Colonic mucosa (tissue), 4 donors: ENCODE results near the gene HAGH. TPM values are rescaled to one million over a fixed set of nuclear protein-coding genes. Genes with fewer than 3 reads are reported as not detected.

ENCODE experiments used
- DNase-seq: peaks from one replicate; pipeline ENCODE4 v3.0.0-alpha.2; 2020
- H3K27ac ChIP-seq: fragments of 200-600 bp; one replicate; pipeline ENCODE4 v1.8.0; 2021
- H3K27me3 ChIP-seq: fragments of 200-600 bp; one replicate; pipeline ENCODE4 v1.8.0; 2021
- H3K36me3 ChIP-seq: fragments of 200-600 bp; one replicate; pipeline ENCODE4 v1.8.0; 2021
- H3K4me1 ChIP-seq: fragments of 200-600 bp; one replicate; pipeline ENCODE4 v1.8.0; 2021; ENCODE audit warnings: mild to moderate bottlenecking
- H3K4me3 ChIP-seq: fragments of 200-600 bp; one replicate; pipeline ENCODE4 v1.8.0; 2021
- H3K9ac ChIP-seq, 2 donors: one replicate each; pipeline ENCODE4 v1.7.0; 2013; ENCODE audit warnings: control low read depth in 2 of 2, low read depth in 2 of 2, low read length in 2 of 2
- H3K9me3 ChIP-seq: fragments of 200-600 bp; one replicate; pipeline ENCODE4 v1.8.0; 2021
- CTCF ChIP-seq: fragments of 200-600 bp; IDR thresholded peaks from one replicate; pipeline ENCODE4 v1.8.0; 2022; ENCODE audit warnings: antibody characterized with exemption, mild to moderate bottlenecking
- intact Hi-C: fragments of 100-400 bp; cut with DNase I; formaldehyde crosslinking; loops from one replicate; pipeline ENCODE4 v1.14.1; 2022
- total RNA-seq, 2 donors: library from RNA; stranded (reverse); fragmentation: NEBNext Ultra II Directional in 1 of 2; extraction: Animal tissue kit (Norgen Biotek cat#: 25700) in 1 of 2; gene quantifications; one replicate each; pipeline ENCODE4 v1.2.1, GENCODE V29; 2021
- donor health status: healthy.
- donor health status: DM: no; HTN: no; CAD: no.
- donor health status: DM: no; HTN: no; CAD: no.

HAGH gene
- total RNA-seq, 2 donors from 2014 or later: 61.9 to 64.7 TPM

GRCh38 chr16:1845985-1846384 lies 19.4 kb upstream of the HAGH start:
- H3K4me3 ChIP-seq: no peak overlapping the region
- H3K9ac ChIP-seq: no peak overlapping the region
- H3K4me1 ChIP-seq: no peaks in the 10 kb centered on the region
- intact Hi-C loops: no loop called here
- DNase-seq: no peak
- TF ChIP-seq CTCF: no peak
- H3K9me3 ChIP-seq: no peaks in the 10 kb centered on the region
- no peaks in the 10 kb centered on the region for H3K27me3 ChIP-seq
- H3K27ac ChIP-seq: no peak overlapping the region
- no peaks in the 10 kb centered on the region for H3K36me3 ChIP-seq

- Histone ChIP-seq H3K27me3 (no peaks in the 10 kb centered on the region), H3K4me3 (no peak overlapping the region), H3K9me3 (no peaks in the 10 kb centered on the region), H3K27ac (no peak overlapping the region), H3K4me1 (no peaks in the 10 kb centered on the region), H3K9ac (no peak overlapping the region), H3K36me3 (no peaks in the 10 kb centered on the region)
- TF ChIP-seq CTCF: no peak
- no peak for DNase-seq
- intact Hi-C loops: no loop called here
Measured at GRCh38 chr16:1839554-1839953, 12.9 kb upstream of the HAGH start.

GRCh38 chr16:1834096-1834495 lies 7.5 kb upstream of the HAGH start:
- intact Hi-C loops: no loop called here
- no peaks in the 10 kb centered on the region for H3K9me3 ChIP-seq
- H3K36me3 ChIP-seq: no peaks in the 10 kb centered on the region
- H3K27me3 ChIP-seq: no peaks in the 10 kb centered on the region
- no peak for DNase-seq
- H3K4me1 ChIP-seq: peaks cover 8% of the 10 kb centered on the region
- no peak overlapping the region for H3K4me3 ChIP-seq
- H3K9ac ChIP-seq: no peak overlapping the region
- no peak for TF ChIP-seq CTCF
- H3K27ac ChIP-seq: no peak overlapping the region

- H3K9me3 ChIP-seq: no peaks in the 10 kb centered on the region
- H3K27ac ChIP-seq: no peak overlapping the region
- H3K36me3 ChIP-seq: no peaks in the 10 kb centered on the region
- no peaks in the 10 kb centered on the region for H3K27me3 ChIP-seq
- H3K9ac ChIP-seq: no peak overlapping the region
- no peak overlapping the region for H3K4me3 ChIP-seq
- intact Hi-C loops: no loop called here
- DNase-seq: no peak
- peaks cover 15% of the 10 kb centered on the region for H3K4me1 ChIP-seq
- TF ChIP-seq CTCF: no peak
Measured at GRCh38 chr16:1832838-1833454, 6.3 kb upstream of the HAGH start.

DNA sequence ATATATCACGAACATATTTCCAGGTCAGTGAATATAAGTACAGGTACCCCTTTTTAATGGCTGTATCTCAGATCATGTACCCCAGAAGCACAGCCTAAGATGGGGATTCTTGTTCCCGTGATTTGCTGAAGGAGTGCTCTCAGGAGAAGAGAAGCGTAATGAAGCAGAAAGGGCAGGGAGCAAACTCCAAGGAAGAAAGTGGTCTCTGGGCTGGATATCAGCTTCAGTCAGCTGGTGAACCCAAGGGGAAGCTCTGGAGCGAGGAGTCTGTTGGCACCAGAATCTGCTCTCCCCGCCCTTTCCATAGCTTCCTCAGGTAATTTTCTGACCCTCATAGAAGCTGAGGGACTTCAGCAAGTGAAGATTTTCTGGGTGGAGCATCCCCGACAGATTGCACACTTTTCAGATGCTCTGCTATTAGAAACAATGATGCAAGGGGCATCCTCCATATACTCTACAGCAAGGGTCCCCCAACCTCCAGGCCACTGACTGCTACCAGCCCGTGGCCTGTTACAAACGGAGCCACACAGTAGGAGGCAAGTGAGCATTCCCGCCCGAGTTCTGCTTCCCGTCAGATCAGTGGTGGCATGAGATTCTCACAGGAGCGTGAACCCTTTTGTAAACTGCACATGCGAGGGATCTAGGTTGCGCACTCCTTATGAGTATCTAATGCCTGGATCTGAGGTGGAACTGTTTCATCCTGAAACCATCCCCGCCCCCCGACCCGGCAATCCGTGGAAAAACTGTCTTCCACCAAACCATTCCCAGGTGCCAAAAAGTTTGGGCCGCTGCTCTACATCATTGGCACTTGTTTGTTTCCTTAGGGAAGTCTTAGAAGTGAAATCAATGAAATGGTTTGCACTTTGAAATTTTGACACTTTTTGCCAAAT lies 4.8 kb upstream of the HAGH start:
- Histone ChIP-seq H3K27ac (no peak overlapping the region), H3K9ac (no peak overlapping the region), H3K9me3 (no peaks in the 10 kb centered on the region), H3K4me1 (peaks cover 15% of the 10 kb centered on the region), H3K27me3 (no peaks in the 10 kb centered on the region), H3K4me3 (no peak overlapping the region), H3K36me3 (no peaks in the 10 kb centered on the region)
- intact Hi-C loops: no loop called here
- DNase-seq: no peak
- no peak for TF ChIP-seq CTCF
